Measurements from ENCODE around the gene AGRP. TPM values are rescaled to one million over a fixed set of nuclear protein-coding genes. Genes with fewer than 3 reads are reported as not detected.

The AGRP gene
- total RNA-seq, 1 donor from 2014 or later = not detected

GRCh38 chr16:67471758-67472384 lies 11.5 kb downstream of the AGRP start:
- no peaks in the 10 kb centered on the region for H3K36me3 Mint-ChIP-seq (ENCODE audit: low read depth)
- TF ChIP-seq, protein P1, sequence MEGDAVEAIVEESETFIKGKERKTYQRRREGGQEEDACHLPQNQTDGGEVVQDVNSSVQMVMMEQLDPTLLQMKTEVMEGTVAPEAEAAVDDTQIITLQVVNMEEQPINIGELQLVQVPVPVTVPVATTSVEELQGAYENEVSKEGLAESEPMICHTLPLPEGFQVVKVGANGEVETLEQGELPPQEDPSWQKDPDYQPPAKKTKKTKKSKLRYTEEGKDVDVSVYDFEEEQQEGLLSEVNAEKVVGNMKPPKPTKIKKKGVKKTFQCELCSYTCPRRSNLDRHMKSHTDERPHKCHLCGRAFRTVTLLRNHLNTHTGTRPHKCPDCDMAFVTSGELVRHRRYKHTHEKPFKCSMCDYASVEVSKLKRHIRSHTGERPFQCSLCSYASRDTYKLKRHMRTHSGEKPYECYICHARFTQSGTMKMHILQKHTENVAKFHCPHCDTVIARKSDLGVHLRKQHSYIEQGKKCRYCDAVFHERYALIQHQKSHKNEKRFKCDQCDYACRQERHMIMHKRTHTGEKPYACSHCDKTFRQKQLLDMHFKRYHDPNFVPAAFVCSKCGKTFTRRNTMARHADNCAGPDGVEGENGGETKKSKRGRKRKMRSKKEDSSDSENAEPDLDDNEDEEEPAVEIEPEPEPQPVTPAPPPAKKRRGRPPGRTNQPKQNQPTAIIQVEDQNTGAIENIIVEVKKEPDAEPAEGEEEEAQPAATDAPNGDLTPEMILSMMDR (conservative IDR thresholded peaks at IDR 0.05) = no peak
- H3K27me3 Mint-ChIP-seq (ENCODE audit: low read depth) = no peaks in the 10 kb centered on the region
- H3K9me3 Mint-ChIP-seq = no peaks in the 10 kb centered on the region
- H3K4me3 Mint-ChIP-seq = no peak overlapping the region
- peaks cover 6% of the 10 kb centered on the region for H3K4me1 Mint-ChIP-seq
- H3K27ac Mint-ChIP-seq (ENCODE audit: unreplicated experiment) = no peak overlapping the region
- no peak for DNase-seq (ENCODE audit: low read depth, low spot score)

DNA sequence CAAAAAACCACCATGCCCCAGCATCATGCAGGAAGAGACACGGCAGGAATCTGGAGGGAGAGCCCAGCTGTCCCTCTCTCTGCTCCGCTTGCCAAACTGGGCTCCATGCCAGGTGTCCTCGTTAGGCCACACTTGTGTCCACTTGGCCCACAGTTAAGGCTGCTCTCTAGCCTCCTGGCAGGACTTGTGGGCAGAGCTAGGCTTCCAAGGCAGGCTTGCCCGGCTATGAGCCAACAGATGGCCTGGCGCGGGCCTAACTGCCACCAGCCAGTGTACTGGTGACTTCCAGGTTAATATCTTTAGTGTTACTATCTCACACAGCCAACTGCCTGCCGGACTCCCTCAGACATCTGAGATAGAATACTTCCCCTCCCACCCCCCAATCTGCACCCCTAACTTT lies 13.0 kb downstream of the AGRP start:
- TF ChIP-seq, protein P1 (conservative IDR thresholded peaks at IDR 0.05) = no peak
- Mint-ChIP-seq H3K36me3 (ENCODE audit: low read depth) (no peaks in the 10 kb centered on the region), H3K4me1 (peaks cover 18% of the 10 kb centered on the region), H3K27me3 (ENCODE audit: low read depth) (no peaks in the 10 kb centered on the region), H3K27ac (ENCODE audit: unreplicated experiment) (no peak overlapping the region), H3K4me3 (no peak overlapping the region), H3K9me3 (no peaks in the 10 kb centered on the region)
- no peak for DNase-seq (ENCODE audit: low read depth, low spot score)

GRCh38 chr16:67468731-67469130 lies 14.6 kb downstream of the AGRP start:
- TF ChIP-seq, protein P1 (conservative IDR thresholded peaks at IDR 0.05) = no peak
- H3K27me3 Mint-ChIP-seq (ENCODE audit: low read depth) = no peaks in the 10 kb centered on the region
- no peaks in the 10 kb centered on the region for H3K36me3 Mint-ChIP-seq (ENCODE audit: low read depth)
- H3K4me1 Mint-ChIP-seq = peaks cover 19% of the 10 kb centered on the region
- no peaks in the 10 kb centered on the region for H3K9me3 Mint-ChIP-seq
- H3K27ac Mint-ChIP-seq (ENCODE audit: unreplicated experiment) = no peak overlapping the region
- no peak for DNase-seq (ENCODE audit: low read depth, low spot score)
- no peak overlapping the region for H3K4me3 Mint-ChIP-seq

DNA sequence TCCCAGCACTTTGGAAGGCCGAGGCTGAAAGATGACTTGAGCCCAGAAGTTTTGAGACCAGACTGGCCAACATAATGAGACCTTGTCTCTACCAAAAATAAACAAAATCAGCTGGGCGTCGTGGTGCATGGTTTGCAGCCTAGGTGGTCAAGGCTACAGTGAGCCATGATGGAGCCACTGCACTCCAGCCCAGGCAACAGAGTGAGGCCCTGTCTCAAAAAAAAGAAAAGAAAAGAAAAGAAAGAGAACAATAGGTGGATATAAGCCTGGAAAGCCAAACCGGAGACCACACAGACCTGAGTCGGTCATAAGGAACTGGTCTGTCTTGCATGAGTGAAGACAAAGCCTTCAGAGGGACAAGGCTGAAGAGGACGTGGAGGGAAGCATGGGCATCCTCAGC lies 16.8 kb downstream of the AGRP start:
- Mint-ChIP-seq H3K27ac (ENCODE audit: unreplicated experiment) (no peak overlapping the region), H3K4me3 (no peak overlapping the region), H3K9me3 (no peaks in the 10 kb centered on the region), H3K36me3 (ENCODE audit: low read depth) (no peaks in the 10 kb centered on the region), H3K27me3 (ENCODE audit: low read depth) (no peaks in the 10 kb centered on the region), H3K4me1 (peaks cover 19% of the 10 kb centered on the region)
- DNase-seq (ENCODE audit: low read depth, low spot score) = no peak
- TF ChIP-seq, protein P1 (conservative IDR thresholded peaks at IDR 0.05) = no peak

DNA sequence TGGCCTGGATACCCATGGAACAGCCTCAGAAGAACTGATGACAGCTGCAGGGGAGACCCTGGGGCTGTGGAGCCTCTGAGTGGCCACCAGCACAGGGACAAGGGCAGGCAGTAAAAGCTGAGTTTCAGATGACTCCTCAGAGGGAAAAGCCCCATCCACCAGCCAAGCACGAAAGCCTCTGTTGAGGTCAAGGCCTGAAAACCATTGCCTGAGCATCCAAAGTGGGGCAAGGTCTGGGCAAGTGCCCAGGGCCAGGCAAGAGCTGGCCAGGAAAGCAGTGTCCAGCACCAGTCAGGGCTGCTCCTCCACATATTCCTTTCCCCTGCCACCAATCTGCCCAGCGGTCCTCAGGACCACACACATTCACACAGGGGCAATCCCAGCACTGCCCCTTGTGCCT lies 18.8 kb downstream of the AGRP start:
- Mint-ChIP-seq H3K9me3 (no peaks in the 10 kb centered on the region), H3K36me3 (ENCODE audit: low read depth) (no peaks in the 10 kb centered on the region), H3K4me1 (peaks cover 19% of the 10 kb centered on the region), H3K27me3 (ENCODE audit: low read depth) (no peaks in the 10 kb centered on the region), H3K27ac (ENCODE audit: unreplicated experiment) (no peak overlapping the region), H3K4me3 (no peak overlapping the region)
- TF ChIP-seq, protein P1 (conservative IDR thresholded peaks at IDR 0.05) = no peak
- no peak for DNase-seq (ENCODE audit: low read depth, low spot score)
